ENCODE results near the gene RFTN2. TPM values are rescaled to one million over a fixed set of nuclear protein-coding genes. Genes with fewer than 3 reads are reported as not detected.

The RFTN2 gene
- polyA plus RNA-seq, 1 of the 3 experiments (the other 2 are of a cell fraction): 0.05 TPM

GRCh38 chr2:197613509-197613987 lies 61.8 kb downstream of the RFTN2 start:
- no peaks in the 10 kb centered on the region for H4K20me1 ChIP-seq (ENCODE audit: insufficient read depth)
- POLR2A ChIA-PET: no interaction called here
- no peak overlapping the region for H3K4me2 ChIP-seq
- no peak for DNase-seq
- 0% methylated on average over 1 of the region's 1 CpG for WGBS (ENCODE audit: low lambda C conversion rate)
- H3K27me3 ChIP-seq (ENCODE audit: insufficient read depth): no peaks in the 10 kb centered on the region
- H3K27ac ChIP-seq (ENCODE audit: low read depth in 2 of 2, low read length in 1 of 2): no peak overlapping the region
- no peaks in the 10 kb centered on the region for H3K79me2 ChIP-seq (ENCODE audit: insufficient read depth)
- TF ChIP-seq RXRA (IDR thresholded peaks at IDR 0.05; ENCODE audit: borderline replicate concordance, low read depth): no peak
- TF ChIP-seq, protein P1, sequence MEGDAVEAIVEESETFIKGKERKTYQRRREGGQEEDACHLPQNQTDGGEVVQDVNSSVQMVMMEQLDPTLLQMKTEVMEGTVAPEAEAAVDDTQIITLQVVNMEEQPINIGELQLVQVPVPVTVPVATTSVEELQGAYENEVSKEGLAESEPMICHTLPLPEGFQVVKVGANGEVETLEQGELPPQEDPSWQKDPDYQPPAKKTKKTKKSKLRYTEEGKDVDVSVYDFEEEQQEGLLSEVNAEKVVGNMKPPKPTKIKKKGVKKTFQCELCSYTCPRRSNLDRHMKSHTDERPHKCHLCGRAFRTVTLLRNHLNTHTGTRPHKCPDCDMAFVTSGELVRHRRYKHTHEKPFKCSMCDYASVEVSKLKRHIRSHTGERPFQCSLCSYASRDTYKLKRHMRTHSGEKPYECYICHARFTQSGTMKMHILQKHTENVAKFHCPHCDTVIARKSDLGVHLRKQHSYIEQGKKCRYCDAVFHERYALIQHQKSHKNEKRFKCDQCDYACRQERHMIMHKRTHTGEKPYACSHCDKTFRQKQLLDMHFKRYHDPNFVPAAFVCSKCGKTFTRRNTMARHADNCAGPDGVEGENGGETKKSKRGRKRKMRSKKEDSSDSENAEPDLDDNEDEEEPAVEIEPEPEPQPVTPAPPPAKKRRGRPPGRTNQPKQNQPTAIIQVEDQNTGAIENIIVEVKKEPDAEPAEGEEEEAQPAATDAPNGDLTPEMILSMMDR (IDR thresholded peaks at IDR 0.05): no peak
- no peak for TF ChIP-seq PBX3 (IDR thresholded peaks at IDR 0.05)
- TF ChIP-seq EZH2phosphoT487 (IDR thresholded peaks at IDR 0.05; ENCODE audit: borderline replicate concordance, low read depth): no peak
- TF ChIP-seq MXI1 (IDR thresholded peaks at IDR 0.05; ENCODE audit: low read depth, low read length): no peak
- no peaks in the 10 kb centered on the region for H3K9me3 ChIP-seq
- no peak overlapping the region for H3K4me3 ChIP-seq (ENCODE audit: low read depth in 2 of 2, low read length in 1 of 2)
- no peaks in the 10 kb centered on the region for H3K9me2 ChIP-seq
- H3K36me3 ChIP-seq (replicated peaks in 1 of 2; ENCODE audit: control insufficient read depth in 1 of 2, insufficient read depth in 2 of 2, low read length in 1 of 2): no peaks in the 10 kb centered on the region
- CTCF ChIA-PET: interaction anchor here (1.1 kb wide), 1 partner anchor 93 kb away, joined by 4 read pairs; no protein-coding TSS in a partner anchor
- no peaks in the 10 kb centered on the region for H3F3A ChIP-seq (replicated peaks; ENCODE audit: insufficient read depth)
- no peak overlapping the region for H3K9ac ChIP-seq
- no peak overlapping the region for H2AFZ ChIP-seq (ENCODE audit: low read depth)
- no peaks in the 10 kb centered on the region for H3K4me1 ChIP-seq (ENCODE audit: control insufficient read depth in 1 of 2, insufficient read depth in 2 of 2, low read depth in 1 of 2, low read length in 1 of 2)

DNA sequence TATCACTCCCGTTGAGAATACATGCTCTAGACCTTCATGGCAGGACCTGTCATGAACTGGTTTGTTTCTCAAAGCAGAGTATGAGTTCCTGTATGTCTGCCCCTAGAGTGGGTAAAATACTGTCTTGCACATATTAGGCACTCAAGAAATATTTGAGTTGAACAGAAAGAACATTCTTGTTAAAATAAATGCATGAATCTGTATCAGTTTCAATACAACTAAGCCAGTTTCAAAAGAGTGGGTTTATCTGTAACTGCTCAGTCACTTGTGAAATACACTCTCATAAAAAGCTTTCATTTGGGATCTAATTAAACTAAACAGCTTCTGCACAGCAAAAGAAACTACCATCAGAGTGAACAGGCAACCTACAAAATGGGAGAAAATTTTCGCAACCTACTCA lies 69.2 kb downstream of the RFTN2 start:
- Histone ChIP-seq H2AFZ (ENCODE audit: low read depth) (no peak overlapping the region), H3K4me1 (ENCODE audit: control insufficient read depth in 1 of 2, insufficient read depth in 2 of 2, low read depth in 1 of 2, low read length in 1 of 2) (no peaks in the 10 kb centered on the region), H3K27ac (ENCODE audit: low read depth in 2 of 2, low read length in 1 of 2) (no peak overlapping the region), H4K20me1 (ENCODE audit: insufficient read depth) (no peaks in the 10 kb centered on the region), H3K9ac (no peak overlapping the region), H3F3A (replicated peaks; ENCODE audit: insufficient read depth) (peaks cover 2% of the 10 kb centered on the region), H3K4me2 (no peak overlapping the region), H3K9me2 (no peaks in the 10 kb centered on the region), H3K79me2 (ENCODE audit: insufficient read depth) (no peaks in the 10 kb centered on the region), H3K36me3 (replicated peaks in 1 of 2; ENCODE audit: control insufficient read depth in 1 of 2, insufficient read depth in 2 of 2, low read length in 1 of 2) (no peaks in the 10 kb centered on the region), H3K9me3 (no peaks in the 10 kb centered on the region), H3K27me3 (ENCODE audit: insufficient read depth) (no peaks in the 10 kb centered on the region), H3K4me3 (ENCODE audit: low read depth in 2 of 2, low read length in 1 of 2) (no peak overlapping the region)
- 53% methylated on average over 2 of the region's 2 CpGs for WGBS (ENCODE audit: low lambda C conversion rate)
- POLR2A ChIA-PET: no interaction called here
- CTCF ChIA-PET: no interaction called here
- DNase-seq: no peak
- TF ChIP-seq TAF1 (IDR thresholded peaks at IDR 0.05; ENCODE audit: borderline replicate concordance, low read depth, low read length): no peak
- TF ChIP-seq, protein P2, sequence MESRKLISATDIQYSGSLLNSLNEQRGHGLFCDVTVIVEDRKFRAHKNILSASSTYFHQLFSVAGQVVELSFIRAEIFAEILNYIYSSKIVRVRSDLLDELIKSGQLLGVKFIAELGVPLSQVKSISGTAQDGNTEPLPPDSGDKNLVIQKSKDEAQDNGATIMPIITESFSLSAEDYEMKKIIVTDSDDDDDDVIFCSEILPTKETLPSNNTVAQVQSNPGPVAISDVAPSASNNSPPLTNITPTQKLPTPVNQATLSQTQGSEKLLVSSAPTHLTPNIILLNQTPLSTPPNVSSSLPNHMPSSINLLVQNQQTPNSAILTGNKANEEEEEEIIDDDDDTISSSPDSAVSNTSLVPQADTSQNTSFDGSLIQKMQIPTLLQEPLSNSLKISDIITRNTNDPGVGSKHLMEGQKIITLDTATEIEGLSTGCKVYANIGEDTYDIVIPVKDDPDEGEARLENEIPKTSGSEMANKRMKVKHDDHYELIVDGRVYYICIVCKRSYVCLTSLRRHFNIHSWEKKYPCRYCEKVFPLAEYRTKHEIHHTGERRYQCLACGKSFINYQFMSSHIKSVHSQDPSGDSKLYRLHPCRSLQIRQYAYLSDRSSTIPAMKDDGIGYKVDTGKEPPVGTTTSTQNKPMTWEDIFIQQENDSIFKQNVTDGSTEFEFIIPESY (IDR thresholded peaks at IDR 0.05; ENCODE audit: borderline replicate concordance, low read depth): no peak
- TF ChIP-seq ELF1 (IDR thresholded peaks at IDR 0.05): no peak
- TF ChIP-seq FOSL2 (IDR thresholded peaks at IDR 0.05; ENCODE audit: borderline replicate concordance, low read depth): no peak
- no peak for TF ChIP-seq RFX5 (IDR thresholded peaks at IDR 0.05; ENCODE audit: low read length)
- TF ChIP-seq EP300 (IDR thresholded peaks at IDR 0.05; ENCODE audit: borderline replicate concordance in 1 of 2, low read depth in 1 of 2, low read length in 1 of 2): no peak
- TF ChIP-seq REST (IDR thresholded peaks at IDR 0.05; ENCODE audit: low read depth, low read length): no peak
- no peak for TF ChIP-seq IRF3 (IDR thresholded peaks at IDR 0.05; ENCODE audit: low read depth, low read length)
- no peak for TF ChIP-seq SMC3 (IDR thresholded peaks at IDR 0.05; ENCODE audit: low read depth, low read length)
- no peak for TF ChIP-seq RXRA (IDR thresholded peaks at IDR 0.05; ENCODE audit: borderline replicate concordance, low read depth)
- no peak for TF ChIP-seq RAD21 (IDR thresholded peaks at IDR 0.05; ENCODE audit: low read length)

All from SK-N-SH (cell line).